NCI-H1930 (cell line): ENCODE results near the gene TTC22.

Experiments used
- DNase-seq, 2 experiments: peaks; one replicate each; lab custom pipeline; 2025; lab: John Stamatoyannopoulos, UW

Gene TTC22

DNA sequence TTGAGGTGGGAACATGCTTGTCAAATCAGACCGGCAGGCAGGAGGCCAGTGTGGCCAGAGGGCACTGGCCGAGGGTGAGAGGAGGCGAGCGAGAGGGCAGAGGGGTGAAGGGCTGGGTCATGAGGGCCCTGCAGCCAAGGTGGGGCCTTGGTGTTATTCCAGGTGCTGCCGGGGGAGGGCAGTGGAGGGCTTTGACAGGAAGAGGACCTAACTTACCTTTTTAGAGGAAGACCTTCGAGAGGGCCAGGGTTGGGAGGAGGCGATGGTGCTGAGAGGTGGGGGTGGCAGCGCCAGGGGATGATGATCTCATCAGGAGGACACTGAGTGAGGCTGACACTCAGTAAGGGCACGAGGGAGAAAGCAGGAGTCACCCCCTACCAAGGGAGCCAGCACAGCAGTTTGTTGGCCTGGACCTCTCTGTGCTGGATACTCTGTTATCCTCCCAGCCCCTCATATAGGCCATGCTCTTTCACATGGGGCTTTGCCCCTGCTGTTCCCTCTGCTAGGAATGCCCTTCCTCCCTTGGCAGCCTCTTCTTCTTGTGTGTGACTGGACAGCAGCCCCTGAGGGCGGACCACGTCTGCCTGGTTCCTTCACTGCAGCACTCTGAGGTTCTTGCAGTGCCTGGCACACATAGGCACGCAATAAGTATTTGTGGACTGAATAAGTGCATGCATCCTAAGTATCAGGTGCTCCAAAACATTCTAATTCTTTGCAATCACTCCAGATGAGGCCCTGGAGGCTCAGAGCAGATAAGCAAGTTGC is 7.5 kb upstream of the TTC22 start:
- no peak for DNase-seq

- DNase-seq, result no peak
Observed at GRCh38 chr1:54807756-54808155, 6.6 kb upstream of the TTC22 start.

GRCh38 chr1:54806931-54807611 is 5.9 kb upstream of the TTC22 start:
- no peak for DNase-seq

DNA sequence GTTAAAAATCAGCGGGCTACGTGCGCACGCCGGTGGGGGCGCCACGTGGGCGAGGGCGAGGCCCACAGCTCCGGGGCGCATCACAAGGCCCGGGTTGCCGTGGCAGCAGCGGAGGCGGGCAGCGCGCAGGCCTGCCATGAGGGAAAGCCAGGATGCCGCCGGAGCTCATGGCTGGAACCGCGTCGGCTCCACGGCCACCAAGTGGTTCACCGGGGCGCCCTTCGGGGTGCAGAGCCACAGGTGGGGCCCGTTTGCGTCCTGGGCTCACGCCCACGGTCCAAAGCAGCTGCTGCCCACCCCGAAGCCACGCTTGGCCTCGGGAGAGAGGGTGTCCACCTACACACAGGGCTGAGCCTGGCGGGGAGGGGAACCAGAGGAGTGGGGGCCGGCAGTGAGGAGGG is 4.9 kb upstream of the TTC22 start:
- no peak for DNase-seq

DNA sequence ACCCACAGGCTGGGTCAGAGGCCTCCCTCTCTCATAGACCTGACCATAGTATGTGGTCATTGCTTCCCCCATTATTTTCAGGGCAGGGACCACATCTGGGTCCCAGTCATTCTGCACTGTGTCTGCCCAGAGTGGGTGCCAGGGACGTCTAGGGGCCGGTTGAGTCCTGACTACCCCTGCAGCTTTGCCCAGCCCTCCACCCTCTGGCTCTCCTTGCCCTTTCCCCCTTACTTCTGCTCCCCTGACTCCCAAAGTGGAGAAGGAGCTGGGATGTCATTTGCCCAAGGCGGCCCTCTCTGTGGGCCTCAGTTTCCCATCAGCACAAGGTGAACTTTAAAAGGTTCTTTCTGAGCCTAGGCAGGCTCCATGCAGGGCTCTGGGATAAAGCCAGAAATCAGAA is 4.3 kb upstream of the TTC22 start:
- no peak for DNase-seq

DNA sequence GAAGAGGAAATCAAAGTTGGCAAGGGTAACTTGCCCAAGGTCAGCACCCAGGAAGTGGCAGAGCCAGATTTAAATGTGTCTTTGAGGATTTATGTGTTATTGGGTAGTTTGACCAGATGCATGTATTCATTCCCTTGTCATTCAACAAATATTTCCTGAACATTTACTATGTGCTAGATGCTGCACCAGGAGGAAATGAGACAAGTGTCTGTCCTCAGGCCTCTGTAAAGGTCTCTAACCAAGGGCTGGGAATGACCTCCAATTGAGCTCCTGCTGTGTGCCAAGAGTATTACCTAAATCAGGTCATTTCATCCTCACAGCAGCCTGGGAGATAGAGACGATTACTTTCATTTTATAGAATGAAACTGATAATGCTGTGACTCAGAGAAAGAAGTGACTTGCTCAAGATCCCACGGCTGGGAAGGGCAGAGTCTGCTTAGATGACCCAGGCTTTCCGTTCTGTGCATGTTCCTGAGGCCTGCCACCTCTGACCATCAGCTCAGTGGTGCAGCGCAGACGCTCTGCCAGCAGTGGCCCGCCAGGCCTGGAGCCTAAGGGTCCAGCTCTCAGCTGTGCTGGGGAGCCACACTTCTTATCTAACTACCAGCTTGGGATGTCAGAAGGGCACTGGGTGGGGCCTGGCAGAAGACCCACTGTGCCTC is 3.5 kb upstream of the TTC22 start:
- no peak for DNase-seq

- no peak for DNase-seq
Observed at GRCh38 chr1:54803761-54804470, 2.8 kb upstream of the TTC22 start.

DNA sequence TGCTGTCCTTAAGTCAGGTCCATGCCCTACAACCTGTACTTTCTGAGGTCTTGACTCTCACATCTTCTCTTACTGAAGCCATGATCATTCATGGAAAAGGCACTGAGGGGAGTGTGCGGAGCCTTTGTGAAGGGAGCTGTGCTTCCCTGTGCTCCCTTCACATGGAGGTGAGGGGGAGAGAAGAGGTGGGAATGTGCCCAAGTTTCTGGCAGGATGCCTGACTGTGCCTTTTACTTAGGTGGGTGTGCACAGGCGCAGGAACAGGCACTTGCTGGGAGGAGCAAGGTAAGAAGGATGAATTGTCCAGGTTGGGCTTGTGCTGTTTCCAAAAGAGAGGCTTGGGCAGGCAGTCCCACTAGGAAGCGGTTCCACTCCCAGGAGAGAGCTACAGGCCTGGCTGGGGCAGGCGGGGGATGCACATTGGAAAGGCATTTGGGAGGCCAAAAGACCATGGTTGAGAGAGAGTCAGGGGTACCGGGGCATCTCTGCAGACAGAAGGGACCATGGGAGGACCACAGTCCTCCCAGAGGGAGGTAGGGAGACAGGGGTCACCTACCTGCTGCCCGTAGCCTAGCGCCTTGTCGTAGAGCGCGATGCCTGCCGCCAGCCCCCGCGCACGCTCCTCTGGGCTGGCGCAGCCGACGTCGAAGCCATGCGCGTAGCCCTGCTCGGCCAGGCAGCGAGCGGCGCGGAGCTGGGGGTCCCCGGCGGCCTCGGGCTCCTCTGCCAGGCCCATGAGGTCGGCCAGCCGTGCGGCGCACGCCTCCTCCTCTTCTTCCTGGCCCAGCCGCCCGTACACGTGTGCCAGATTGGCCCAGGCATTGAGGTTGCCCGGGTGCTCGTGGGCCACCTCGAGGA is 853 bp downstream of the TTC22 start:
- DNase-seq, result no peak

- no peak for DNase-seq
Observed at GRCh38 chr1:54798769-54799641, 2.1 kb downstream of the TTC22 start.

DNA sequence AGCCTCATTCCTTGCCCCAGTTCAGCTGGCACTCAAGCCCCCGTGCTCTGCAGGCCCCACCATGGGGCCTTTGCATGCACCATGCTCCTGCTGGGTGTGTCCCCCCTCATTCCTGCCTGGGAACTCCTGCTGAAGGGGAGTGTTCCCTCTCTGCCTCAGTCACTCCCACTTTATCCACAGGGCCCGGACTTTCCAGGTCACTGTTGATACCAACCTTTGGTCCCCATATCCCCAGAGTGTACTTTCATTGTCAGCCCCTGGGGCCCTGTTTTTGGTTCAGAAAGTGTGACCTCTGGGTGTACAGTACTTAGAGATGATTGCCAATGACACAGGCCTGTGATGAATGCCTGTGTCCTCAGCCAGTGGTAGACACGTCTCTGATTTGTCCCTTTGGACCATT is 2.9 kb downstream of the TTC22 start:
- DNase-seq, result no peak

DNA sequence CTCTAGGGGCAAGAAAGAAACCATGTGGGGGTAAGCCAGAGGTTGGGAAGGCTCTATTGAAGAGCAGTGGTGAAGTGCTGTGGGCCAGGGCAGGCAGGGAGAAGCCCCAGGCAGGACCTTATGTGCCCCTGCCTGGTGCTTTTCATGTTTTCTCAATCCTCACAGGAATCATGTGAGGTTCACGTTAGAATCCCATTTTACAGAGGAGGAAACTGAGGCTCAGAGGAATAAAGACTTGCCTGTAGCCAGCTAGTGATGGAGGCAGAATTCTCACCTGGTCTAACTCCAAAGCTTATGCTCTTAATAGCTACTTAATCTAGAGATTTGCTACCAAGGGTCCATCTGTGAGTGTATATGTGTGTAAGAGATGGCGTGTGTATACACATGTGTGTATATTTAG is 4.2 kb downstream of the TTC22 start:
- no peak for DNase-seq

GRCh38 chr1:54795841-54796468 is 5.2 kb downstream of the TTC22 start:
- no peak for DNase-seq

DNA sequence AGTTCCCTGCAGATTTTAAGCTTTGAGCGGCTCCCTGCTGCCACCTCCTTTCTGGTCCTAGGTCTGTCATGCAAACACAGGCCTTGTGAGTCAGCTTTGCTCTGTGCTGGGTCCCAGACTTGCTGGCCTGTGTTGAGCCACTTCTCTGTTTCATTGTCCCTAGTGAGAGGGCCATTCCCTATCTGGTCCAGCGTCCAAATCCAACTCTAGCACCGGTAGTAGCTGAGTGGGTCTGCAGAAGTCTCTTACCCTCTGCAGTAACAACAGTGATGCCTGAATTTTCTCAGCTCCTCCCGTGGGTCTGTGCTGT is 5.8 kb downstream of the TTC22 start:
- no peak for DNase-seq

DNA sequence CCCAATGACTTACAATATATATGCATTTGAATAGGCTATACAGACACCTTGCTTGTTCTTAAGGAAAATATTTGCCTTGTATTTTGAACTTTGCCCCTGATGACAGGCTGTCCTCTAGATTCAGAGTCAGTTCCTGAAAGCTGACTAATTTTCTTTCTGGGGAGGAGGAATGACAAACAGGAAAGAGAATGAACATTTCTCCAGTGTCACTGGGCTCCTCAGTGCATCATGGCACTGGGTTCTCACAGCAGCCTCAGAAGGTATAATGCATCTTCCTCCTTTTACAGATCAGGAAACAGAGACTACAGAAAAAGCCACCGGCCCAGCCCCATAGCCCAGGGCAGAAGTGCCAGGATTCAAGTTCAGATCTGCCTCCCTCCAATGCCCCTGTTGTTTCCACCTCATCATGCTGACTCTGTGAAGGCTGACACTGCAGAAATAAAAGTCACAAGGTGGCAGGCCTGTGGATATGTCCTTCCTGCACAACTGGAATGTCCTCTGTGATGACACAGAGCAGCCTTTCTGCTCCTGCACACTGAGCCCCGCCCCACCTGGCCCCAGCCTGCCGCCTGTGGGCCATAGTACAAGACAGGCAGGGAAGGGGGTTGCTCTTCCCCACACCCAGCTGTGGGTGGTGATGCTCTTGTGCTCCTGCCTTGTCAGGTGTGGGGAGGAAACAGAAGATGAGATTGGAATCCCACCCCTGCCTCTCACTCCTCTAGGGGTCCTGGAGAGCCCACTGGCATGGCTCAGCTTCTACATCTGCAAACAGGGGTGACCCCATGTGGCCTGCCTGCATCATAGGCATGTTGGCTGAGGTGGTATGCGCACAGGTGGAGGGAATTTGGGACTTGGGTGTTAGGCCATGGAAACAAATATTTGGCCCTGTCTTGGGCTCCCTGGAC is 6.4 kb downstream of the TTC22 start:
- no peak for DNase-seq

GRCh38 chr1:54792686-54793282 is 8.3 kb downstream of the TTC22 start:
- no peak for DNase-seq

DNA sequence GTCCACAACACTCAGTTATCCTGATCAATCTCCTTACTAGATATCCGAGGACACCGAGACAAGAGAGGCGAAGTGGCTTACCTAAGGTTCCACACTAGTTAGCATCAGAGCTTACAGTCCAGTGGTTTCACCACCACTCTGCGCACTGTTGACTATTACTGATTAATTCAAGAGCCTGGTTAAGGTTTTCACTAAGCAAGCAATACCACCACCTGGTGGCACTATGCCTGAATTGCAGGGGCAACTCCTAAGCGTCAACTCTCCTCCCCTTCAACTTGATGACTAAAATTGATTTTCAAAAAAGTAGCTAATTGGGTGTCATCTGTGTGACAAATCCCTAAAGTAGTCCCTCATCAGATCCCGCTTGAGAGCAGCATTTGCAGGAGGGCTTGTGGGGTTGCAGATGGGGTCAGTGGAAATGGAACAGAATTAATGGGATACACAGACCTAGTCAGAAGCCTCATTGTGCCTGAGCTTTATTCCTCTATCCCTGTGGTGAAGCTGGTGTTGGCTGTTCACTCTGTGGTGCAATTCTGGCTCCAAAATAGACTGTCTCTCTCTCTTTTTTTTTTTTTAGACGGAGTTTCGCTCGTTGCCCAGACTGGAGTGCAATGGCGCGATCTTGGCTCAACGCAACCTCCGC is 9.1 kb downstream of the TTC22 start:
- DNase-seq, result no peak

GRCh38 chr1:54788459-54788858 is 12.7 kb downstream of the TTC22 start:
- DNase-seq, result no peak

DNA sequence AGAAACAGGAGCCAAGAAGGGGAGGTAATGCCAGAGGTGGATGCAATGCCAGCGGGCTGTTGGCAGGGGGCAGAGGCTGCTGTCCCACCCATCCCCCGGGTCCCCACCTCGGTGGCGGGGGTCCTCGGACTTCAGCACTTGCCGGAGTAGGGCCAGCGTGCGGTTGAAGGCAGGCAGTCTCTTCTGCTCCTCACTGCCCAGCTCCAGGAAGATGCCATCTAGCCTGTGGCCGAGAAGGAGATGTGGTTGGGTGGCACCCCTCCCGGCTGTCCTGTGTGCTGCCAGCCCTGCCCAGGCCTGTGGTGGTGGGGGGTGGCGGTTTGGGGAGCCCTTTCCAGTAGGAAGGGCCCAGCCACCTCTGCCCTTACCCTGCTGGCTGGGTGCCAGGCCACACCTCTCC is 13.5 kb downstream of the TTC22 start:
- no peak for DNase-seq
